Measurements from ENCODE around the gene MAEA.

- TF ChIP-seq ZNF274 (IDR thresholded peaks at IDR 0.05; ENCODE audit: low read depth, low read length) (no peak), SUZ12 (IDR thresholded peaks at IDR 0.05; ENCODE audit: extremely low read depth, insufficient read depth, insufficient read length) (no peak)
Observed at GRCh38 chr4:1360423-1361283, 71.0 kb downstream of the MAEA start.
